Measurements from ENCODE around the gene TRPM1.

TRPM1 gene

GRCh38 chr15:31058236-31058962, 43.1 kb downstream of the TRPM1 start:
- no peak overlapping the region for H3K4me3 ChIP-seq (replicated peaks in 1 of 2; ENCODE audit: low read depth in 2 of 2, low read length in 2 of 2)
- TF ChIP-seq, protein P1, sequence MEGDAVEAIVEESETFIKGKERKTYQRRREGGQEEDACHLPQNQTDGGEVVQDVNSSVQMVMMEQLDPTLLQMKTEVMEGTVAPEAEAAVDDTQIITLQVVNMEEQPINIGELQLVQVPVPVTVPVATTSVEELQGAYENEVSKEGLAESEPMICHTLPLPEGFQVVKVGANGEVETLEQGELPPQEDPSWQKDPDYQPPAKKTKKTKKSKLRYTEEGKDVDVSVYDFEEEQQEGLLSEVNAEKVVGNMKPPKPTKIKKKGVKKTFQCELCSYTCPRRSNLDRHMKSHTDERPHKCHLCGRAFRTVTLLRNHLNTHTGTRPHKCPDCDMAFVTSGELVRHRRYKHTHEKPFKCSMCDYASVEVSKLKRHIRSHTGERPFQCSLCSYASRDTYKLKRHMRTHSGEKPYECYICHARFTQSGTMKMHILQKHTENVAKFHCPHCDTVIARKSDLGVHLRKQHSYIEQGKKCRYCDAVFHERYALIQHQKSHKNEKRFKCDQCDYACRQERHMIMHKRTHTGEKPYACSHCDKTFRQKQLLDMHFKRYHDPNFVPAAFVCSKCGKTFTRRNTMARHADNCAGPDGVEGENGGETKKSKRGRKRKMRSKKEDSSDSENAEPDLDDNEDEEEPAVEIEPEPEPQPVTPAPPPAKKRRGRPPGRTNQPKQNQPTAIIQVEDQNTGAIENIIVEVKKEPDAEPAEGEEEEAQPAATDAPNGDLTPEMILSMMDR (IDR thresholded peaks at IDR 0.05; ENCODE audit: low read depth, low read length): no peak
- DNase-seq (ENCODE audit: low read depth in 2 of 2): no peak

DNA sequence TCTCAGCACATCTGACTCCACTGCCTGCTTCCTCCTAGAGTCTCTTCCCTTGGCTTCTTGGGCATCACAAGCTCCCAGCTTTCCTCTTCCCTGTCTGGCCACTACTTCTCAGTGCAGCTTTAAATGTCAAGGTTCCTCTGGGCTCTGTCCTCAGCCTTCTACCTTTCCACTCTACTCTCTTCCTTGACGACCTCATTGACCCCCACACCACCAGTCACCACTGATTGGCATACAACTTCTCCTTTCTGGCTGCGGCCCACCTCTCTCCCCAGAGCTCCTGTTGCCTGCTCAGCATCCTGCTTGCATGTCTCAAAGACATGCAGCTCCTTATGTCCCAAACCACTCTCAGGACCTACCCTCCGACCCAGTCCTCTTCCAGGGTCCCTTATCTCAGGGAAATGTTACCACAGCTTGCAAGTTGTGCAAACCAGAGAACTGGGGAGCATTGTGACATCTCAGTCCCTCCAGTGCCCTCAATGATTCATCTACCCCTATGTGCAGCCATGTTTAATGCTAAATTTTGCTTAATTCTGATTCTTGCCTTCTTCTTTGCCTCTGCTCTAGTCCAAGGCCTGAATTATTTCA, 49.9 kb downstream of the TRPM1 start:
- DNase-seq (ENCODE audit: low read depth in 2 of 2): no peak
- TF ChIP-seq, protein P1 (IDR thresholded peaks at IDR 0.05; ENCODE audit: low read depth, low read length): no peak
- no peak overlapping the region for H3K4me3 ChIP-seq (replicated peaks in 1 of 2; ENCODE audit: low read depth in 2 of 2, low read length in 2 of 2)

- no peak for DNase-seq (ENCODE audit: low read depth in 2 of 2)
- TF ChIP-seq, protein P1 (IDR thresholded peaks at IDR 0.05; ENCODE audit: low read depth, low read length): no peak
- no peak overlapping the region for H3K4me3 ChIP-seq (replicated peaks in 1 of 2; ENCODE audit: low read depth in 2 of 2, low read length in 2 of 2)
Observed at GRCh38 chr15:31050953-31051352, 50.6 kb downstream of the TRPM1 start.

- no peak for DNase-seq (ENCODE audit: low read depth in 2 of 2)
- no peak overlapping the region for H3K4me3 ChIP-seq (replicated peaks in 1 of 2; ENCODE audit: low read depth in 2 of 2, low read length in 2 of 2)
- TF ChIP-seq, protein P1 (IDR thresholded peaks at IDR 0.05; ENCODE audit: low read depth, low read length): no peak
Observed at GRCh38 chr15:31049682-31050615, 51.6 kb downstream of the TRPM1 start.

- TF ChIP-seq, protein P1 (IDR thresholded peaks at IDR 0.05; ENCODE audit: low read depth, low read length): no peak
- no peak overlapping the region for H3K4me3 ChIP-seq (replicated peaks in 1 of 2; ENCODE audit: low read depth in 2 of 2, low read length in 2 of 2)
- no peak for DNase-seq (ENCODE audit: low read depth in 2 of 2)
Observed at GRCh38 chr15:31049111-31049510, 52.4 kb downstream of the TRPM1 start.

- H3K4me3 ChIP-seq (replicated peaks in 1 of 2; ENCODE audit: low read depth in 2 of 2, low read length in 2 of 2): no peak overlapping the region
- no peak for DNase-seq (ENCODE audit: low read depth in 2 of 2)
- TF ChIP-seq, protein P1 (IDR thresholded peaks at IDR 0.05; ENCODE audit: low read depth, low read length): no peak
Observed at GRCh38 chr15:31047437-31047836, 54.1 kb downstream of the TRPM1 start.
